H1 (cell line): ENCODE data around the gene ZNF813. TPM values are rescaled to one million over a fixed set of nuclear protein-coding genes. Genes with fewer than 3 reads are reported as not detected.

Source experiments
- CTCF ChIA-PET: fragments of 300-600 bp; sonication (Branson Sonifier 250); formaldehyde crosslinking; loops from one replicate; lab custom pipeline; 2021; ENCODE audit not compliant: partially characterized antibody; lab: Charles Lee
- POLR2A ChIA-PET: fragments of 300-600 bp; sonication (Branson Sonifier 250); formaldehyde crosslinking; loops from one replicate; lab custom pipeline; 2021; ENCODE audit warnings: inconsistent platforms; ENCODE audit not compliant: partially characterized antibody; lab: Charles Lee
- DNase-seq, 2 experiments: peaks; one replicate each; pipeline versions ENCODE4 v3.0.0 to v3.0.0-alpha.2; 2010 to 2022; ENCODE audit warnings: low spot score in 2 of 2, low read depth in 1 of 2, mixed read lengths in 1 of 2
- FAIRE-seq: peaks from 2 replicates; lab custom pipeline; 2011; peaks lifted over from hg19 to GRCh38; lab: Jason Lieb, UNC
- H2AFZ ChIP-seq: 2 replicates; pipeline ENCODE4 v1.8.1; 2012; ENCODE audit warnings: low read length, inconsistent platforms
- H2AK5ac ChIP-seq: 2 replicates; pipeline ENCODE4 v1.6.1; 2013; ENCODE audit warnings: low read depth, low read length
- H2BK120ac ChIP-seq: replicated peaks from 2 replicates; pipeline ENCODE3; 2013; ENCODE audit warnings: low read depth, low read length, inconsistent platforms
- H2BK12ac ChIP-seq: 2 replicates; pipeline ENCODE4 v1.6.1; 2013; ENCODE audit warnings: low read depth, low read length
- H2BK15ac ChIP-seq: 2 replicates; pipeline ENCODE4 v1.6.1; 2013; ENCODE audit warnings: low read length
- H2BK20ac ChIP-seq: 2 replicates; pipeline ENCODE4 v1.6.1; 2013; ENCODE audit warnings: low read length
- H2BK5ac ChIP-seq: 2 replicates; pipeline ENCODE4 v1.6.1; 2013; ENCODE audit warnings: low read depth, low read length
- H3K14ac ChIP-seq: 2 replicates; pipeline ENCODE4 v1.6.1; 2013; ENCODE audit warnings: inconsistent platforms; ENCODE audit not compliant: insufficient read length
- H3K18ac ChIP-seq: 2 replicates; pipeline ENCODE4 v1.6.1; 2013; ENCODE audit warnings: low read length; ENCODE audit errors: extremely low read depth
- H3K23ac ChIP-seq: 2 replicates; pipeline ENCODE4 v1.6.1; 2013; ENCODE audit warnings: inconsistent platforms; ENCODE audit not compliant: insufficient read length
- H3K23me2 ChIP-seq: 2 replicates; pipeline ENCODE4 v1.6.1; 2013; ENCODE audit warnings: low read depth, low read length
- H3K27ac ChIP-seq: 2 replicates; pipeline ENCODE4 v1.6.1; 2011; ENCODE audit warnings: low read depth, low read length, inconsistent platforms
- H3K27me3 ChIP-seq, 4 experiments: replicated peaks in 1 of 4; 1 replicate in 1 of 4; 2 replicates in 3 of 4; pipeline versions ENCODE4 v1.6.1 to v1.8.1; 2011 to 2013; ENCODE audit warnings: low read length in 3 of 4, mild to moderate bottlenecking in 3 of 4, inconsistent platforms in 2 of 4, mixed read lengths in 2 of 4, moderate library complexity in 1 of 4; ENCODE audit not compliant: control insufficient read depth in 3 of 4, insufficient read depth in 3 of 4; ENCODE audit errors: extremely low read depth in 1 of 4
- H3K36me3 ChIP-seq, 4 experiments: 2 replicates each; pipeline versions ENCODE4 v1.6.1 to v1.8.1; 2011 to 2013; ENCODE audit warnings: mild to moderate bottlenecking in 4 of 4, low read length in 3 of 4, moderate library complexity in 2 of 4, control low read depth in 1 of 4, inconsistent platforms in 1 of 4; ENCODE audit not compliant: insufficient read depth in 4 of 4, control insufficient read depth in 2 of 4
- H3K4ac ChIP-seq: replicated peaks from 2 replicates; pipeline ENCODE3; 2013; ENCODE audit warnings: low read length, low read depth, mixed read lengths, inconsistent platforms; ENCODE audit not compliant: insufficient read length
- H3K4me1 ChIP-seq, 4 experiments: replicated peaks in 1 of 4; 1 replicate in 1 of 4; 2 replicates in 3 of 4; pipeline versions ENCODE4 v1.6.1 to v1.8.1; 2011 to 2013; ENCODE audit warnings: low read length in 3 of 4, inconsistent platforms in 2 of 4, mixed read lengths in 1 of 4; ENCODE audit not compliant: insufficient read depth in 4 of 4, control insufficient read depth in 3 of 4
- H3K4me2 ChIP-seq, 2 experiments: 2 replicates each; pipeline versions ENCODE4 v1.6.1 to v1.8.1; 2011 to 2013; ENCODE audit warnings: low read depth in 2 of 2, low read length in 2 of 2, control low read depth in 1 of 2, inconsistent platforms in 1 of 2, mild to moderate bottlenecking in 1 of 2; ENCODE audit not compliant: insufficient read depth in 1 of 2
- H3K4me3 ChIP-seq, 4 experiments: fragments of 200-600, 300-600 bp in 1 of 4; sonication (generic), shearing (Covaris generic), sonication (Bioruptor Twin) in 1 of 4; 2 replicates each; pipeline versions ENCODE4 v1.5.1 to v1.8.1; 2011 to 2016; ENCODE audit warnings: low read length in 4 of 4, low read depth in 3 of 4, control low read depth in 2 of 4, inconsistent platforms in 2 of 4, mild to moderate bottlenecking in 2 of 4, mixed read lengths in 1 of 4, moderate library complexity in 1 of 4; ENCODE audit not compliant: insufficient read depth in 2 of 4; ENCODE audit errors: extremely low read depth in 1 of 4
- H3K56ac ChIP-seq: replicated peaks from 2 replicates; pipeline ENCODE3; 2013; ENCODE audit warnings: low read depth, mild to moderate bottlenecking, mixed read lengths, low read length, inconsistent platforms; ENCODE audit not compliant: insufficient read length
- H3K79me1 ChIP-seq: 2 replicates; pipeline ENCODE4 v1.6.1; 2013; ENCODE audit warnings: low read depth, low read length, control low read depth
- H3K79me2 ChIP-seq, 2 experiments: 2 replicates each; pipeline versions ENCODE4 v1.6.1 to v1.8.1; 2012 to 2013; ENCODE audit warnings: low read length in 2 of 2, mild to moderate bottlenecking in 2 of 2, inconsistent platforms in 1 of 2; ENCODE audit not compliant: insufficient read depth in 2 of 2, control insufficient read depth in 1 of 2
- H3K9ac ChIP-seq, 4 experiments: replicated peaks in 1 of 4; 1 replicate in 1 of 4; 2 replicates in 3 of 4; pipeline versions ENCODE4 v1.6.1 to v1.8.1; 2011 to 2013; ENCODE audit warnings: low read depth in 3 of 4, low read length in 3 of 4, control low read depth in 2 of 4, mild to moderate bottlenecking in 2 of 4, moderate library complexity in 2 of 4, inconsistent platforms in 1 of 4; ENCODE audit errors: extremely low read depth in 1 of 4
- H3K9me3 ChIP-seq, 2 experiments: 2 replicates each; pipeline versions ENCODE4 v1.6.1 to v1.8.1; 2012 to 2013; ENCODE audit warnings: mild to moderate bottlenecking in 2 of 2, moderate library complexity in 2 of 2, control low read depth in 1 of 2, inconsistent platforms in 1 of 2, low read depth in 1 of 2, low read length in 1 of 2, mixed read lengths in 1 of 2; ENCODE audit not compliant: insufficient read depth in 2 of 2
- H4K20me1 ChIP-seq, 2 experiments: replicated peaks in 1 of 2; 2 replicates each; pipeline versions ENCODE3 to v1.8.1; 2011 to 2013; ENCODE audit warnings: inconsistent platforms in 2 of 2, low read length in 2 of 2, mild to moderate bottlenecking in 1 of 2; ENCODE audit not compliant: insufficient read depth in 2 of 2, control insufficient read depth in 1 of 2
- H4K5ac ChIP-seq: 2 replicates; pipeline ENCODE4 v1.6.1; 2013; ENCODE audit warnings: low read length, low read depth, mixed read lengths, inconsistent platforms; ENCODE audit not compliant: insufficient read length
- H4K8ac ChIP-seq: 2 replicates; pipeline ENCODE4 v1.8.0; 2013; ENCODE audit warnings: mild to moderate bottlenecking, moderate library complexity, low read length, inconsistent platforms; ENCODE audit not compliant: insufficient read depth; ENCODE audit errors: extremely low read depth
- H4K91ac ChIP-seq: replicated peaks from 2 replicates; pipeline ENCODE3; 2013; ENCODE audit warnings: low read length, mixed read lengths, inconsistent platforms; ENCODE audit not compliant: insufficient read length
- CEBPB ChIP-seq: IDR thresholded peaks from 2 replicates; pipeline ENCODE4 v1.6.1; 2012; ENCODE audit warnings: low read depth, low read length
- CTBP2 ChIP-seq: IDR thresholded peaks from 2 replicates; pipeline ENCODE4 v1.7.0; 2011; ENCODE audit warnings: borderline replicate concordance, mild to moderate bottlenecking, moderate library complexity, mixed read lengths, low read length; ENCODE audit not compliant: insufficient read depth, insufficient read length
- EGR1 ChIP-seq: IDR thresholded peaks from 2 replicates; pipeline ENCODE4 v1.6.1; 2011; ENCODE audit warnings: low read depth, low read length, borderline replicate concordance
- EP300 ChIP-seq, 2 experiments: IDR thresholded peaks; 1 replicate in 1 of 2; 2 replicates in 1 of 2; pipeline ENCODE4 v1.6.1; 2011 to 2012; ENCODE audit warnings: low read depth in 2 of 2, low read length in 2 of 2, mild to moderate bottlenecking in 2 of 2, borderline replicate concordance in 1 of 2, inconsistent platforms in 1 of 2, moderate library complexity in 1 of 2
- GABPA ChIP-seq: IDR thresholded peaks from 2 replicates; pipeline ENCODE4 v1.6.1; 2011; ENCODE audit warnings: mild to moderate bottlenecking, low read length, moderate library complexity, borderline replicate concordance; ENCODE audit not compliant: insufficient read depth
- GTF2F1 ChIP-seq: IDR thresholded peaks from 2 replicates; pipeline ENCODE4 v1.6.1; 2012; ENCODE audit warnings: low read depth, low read length, improper control_type of control experiment, borderline replicate concordance
- POU5F1 ChIP-seq: IDR thresholded peaks from 2 replicates; pipeline ENCODE4 v1.6.1; 2011; ENCODE audit warnings: low read depth, mild to moderate bottlenecking, low read length, moderate library complexity
- SRF ChIP-seq: IDR thresholded peaks from 2 replicates; pipeline ENCODE4 v1.6.1; 2011; ENCODE audit warnings: mild to moderate bottlenecking, low read depth, low read length, moderate library complexity
- TAF1 ChIP-seq: IDR thresholded peaks from 2 replicates; pipeline ENCODE4 v1.6.1; 2011; ENCODE audit warnings: mild to moderate bottlenecking, low read depth, low read length
- TEAD4 ChIP-seq: IDR thresholded peaks from 2 replicates; pipeline ENCODE4 v1.6.1; 2012; ENCODE audit warnings: low read depth, low read length, inconsistent platforms, mixed read lengths
- whole genome bisulfite sequencing, 2 experiments: shearing (Covaris generic) in 1 of 2; methylation state at CpG; one replicate each; pipeline versions ENCODE4 v1.1.6 to v1.1.7; 2013 to 2015; ENCODE audit warnings: low lambda C conversion rate in 2 of 2, mixed read lengths in 2 of 2, inconsistent platforms in 1 of 2, low coverage in 1 of 2, missing lambda C conversion rate in 1 of 2; ENCODE audit not compliant: insufficient replicate concordance in 2 of 2, insufficient coverage in 1 of 2, insufficient read length in 1 of 2; ENCODE audit errors: extremely low coverage in 1 of 2, missing lambda C conversion rate in 1 of 2; 5-methylcytosine and 5-hydroxymethylcytosine counted together
- polyA plus RNA-seq, 7 experiments: library from polyadenylated mRNA; depleted of rRNA in 3 of 7; stranded (reverse) in 5 of 7; unstranded in 2 of 7; fragments of >200 nt in 5 of 7; fragments of 200-250 nt in 2 of 7; gene quantifications; 1 replicate in 5 of 7; 2 replicates in 1 of 7; 4 replicates in 1 of 7; pipeline versions ENCODE4 v1.2.1 to v1.2.3, GENCODE V29; 2011 to 2013; ENCODE audit warnings: missing spikeins in 2 of 7, mixed read lengths in 2 of 7
- total RNA-seq: library from RNA; stranded (reverse); fragmentation: NEBNext Ultra II Directional; extraction: Animal tissue kit (Norgen Biotek cat#: 25700); gene quantifications from 2 replicates; pipeline ENCODE4 v1.2.1, GENCODE V29; 2021
- TF ChIP-seq, protein P1 (sequence below): IDR thresholded peaks from 2 replicates; pipeline ENCODE4 v1.6.1; 2012; ENCODE audit warnings: inconsistent platforms

Gene ZNF813
- total and polyA plus RNA-seq, 2 of the 8 experiments (the other 6 are each of a cell fraction or from before 2014, with no cell fraction given): 2.9 to 22.1 TPM

DNA sequence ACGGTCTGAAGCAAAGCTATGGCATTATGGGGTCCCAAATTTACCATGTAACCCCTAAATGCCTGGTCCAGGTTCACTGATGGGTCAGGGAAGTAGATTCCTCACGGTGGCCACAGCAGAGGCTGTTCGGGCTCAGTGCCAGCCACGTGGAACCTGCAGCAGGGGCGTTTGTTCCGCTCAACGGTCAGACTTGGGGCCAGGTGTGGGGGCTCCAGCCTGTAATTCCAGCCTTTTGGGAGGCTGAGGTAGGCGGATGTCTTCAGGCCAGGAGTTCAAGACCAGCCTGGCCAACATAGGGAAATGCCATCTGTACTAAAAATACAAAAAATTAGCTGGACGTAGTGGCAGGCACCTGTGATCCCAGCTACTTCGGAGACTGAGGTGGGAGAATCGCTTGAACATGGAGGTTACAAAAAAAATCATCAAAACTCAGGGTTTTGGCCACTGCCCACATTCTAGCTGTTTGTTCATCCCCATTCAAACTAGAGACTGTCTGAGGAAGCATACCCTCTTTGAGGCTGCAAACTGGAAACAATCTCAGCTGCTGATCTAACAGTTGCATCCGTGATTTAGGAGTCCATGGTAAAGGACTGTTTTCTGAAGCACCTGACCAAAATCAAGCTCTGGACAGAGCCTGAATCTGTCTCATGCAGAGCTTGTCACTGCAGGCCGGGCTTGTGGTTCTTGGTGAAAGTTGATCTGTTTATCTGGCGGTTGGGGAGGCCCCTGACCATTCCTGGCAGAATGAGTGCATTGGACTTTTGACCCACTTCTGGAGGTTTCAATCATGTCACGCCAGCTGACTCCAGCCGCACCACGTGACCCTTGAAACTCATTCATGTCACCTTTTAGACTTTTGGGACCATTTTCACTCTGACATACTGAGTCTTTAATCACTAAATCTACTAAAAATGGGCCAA lies 40.2 kb downstream of the ZNF813 start:
- POLR2A ChIA-PET: interaction anchor here (1.2 to 1.6 kb wide), 2 partner anchors 9 to 13 kb away, joined by 3 to 4 read pairs; no protein-coding TSS in a partner anchor
- no peak overlapping the region for H3K4me2 ChIP-seq
- peak overlapping the region; percentile 65; the same call in 1 of the 2 replicates for H4K8ac ChIP-seq
- H2BK15ac ChIP-seq: no peak overlapping the region
- no peak overlapping the region for H3K18ac ChIP-seq
- H2AFZ ChIP-seq: no peak overlapping the region
- DNase-seq: no peak
- H3K79me2 ChIP-seq: no peaks in the 10 kb centered on the region
- H3K79me1 ChIP-seq: no peaks in the 10 kb centered on the region
- H4K5ac ChIP-seq: no peak overlapping the region
- no peaks in the 10 kb centered on the region for H3K36me3 ChIP-seq
- H3K4ac ChIP-seq: no peak overlapping the region
- no peak overlapping the region for H3K9ac ChIP-seq
- H2BK120ac ChIP-seq: no peak overlapping the region
- no peaks in the 10 kb centered on the region for H4K20me1 ChIP-seq
- H4K91ac ChIP-seq: peak overlapping the region; percentile 41
- H3K4me1 ChIP-seq: peaks cover 0 to 4% (median 1%) of the 10 kb centered on the region in 4 experiments; a peak in 2 of 7 replicates
- H3K9me3 ChIP-seq: no peaks in the 10 kb centered on the region
- no peak overlapping the region for H2BK20ac ChIP-seq
- no peak overlapping the region for H3K23ac ChIP-seq
- H3K23me2 ChIP-seq: no peaks in the 10 kb centered on the region; the same call in 1 of the 2 replicates
- no peak for FAIRE-seq
- no peak overlapping the region for H3K4me3 ChIP-seq
- H2BK12ac ChIP-seq: no peak overlapping the region
- H3K27me3 ChIP-seq: no peaks in the 10 kb centered on the region
- 91% methylated on average over 17 of the region's 17 CpGs; no CpG with 5 or more reads in 1 of the 2 experiments for WGBS, 2 experiments
- CTCF ChIA-PET: interaction anchor here (0.6 to 1.4 kb wide), 8 partner anchors 9 to 352 kb away, joined by 3 to 4 read pairs (median 3); no protein-coding TSS in a partner anchor
- no peak overlapping the region for H3K27ac ChIP-seq
- no peak overlapping the region for H2BK5ac ChIP-seq
- no peak overlapping the region for H3K14ac ChIP-seq
- no peak overlapping the region for H3K56ac ChIP-seq
- H2AK5ac ChIP-seq: no peak overlapping the region
- no peak for TF ChIP-seq GTF2F1
- no peak for TF ChIP-seq EGR1
- no peak for TF ChIP-seq CTBP2
- TF ChIP-seq CEBPB: no peak
- no peak for TF ChIP-seq EP300 (IDR thresholded peaks at IDR 0.05; ENCODE audit: borderline replicate concordance in 1 of 2, low read depth in 2 of 2, low read length in 2 of 2)
- no peak for TF ChIP-seq TEAD4
- no peak for TF ChIP-seq POU5F1
- TF ChIP-seq TAF1: no peak
- TF ChIP-seq, protein P1, sequence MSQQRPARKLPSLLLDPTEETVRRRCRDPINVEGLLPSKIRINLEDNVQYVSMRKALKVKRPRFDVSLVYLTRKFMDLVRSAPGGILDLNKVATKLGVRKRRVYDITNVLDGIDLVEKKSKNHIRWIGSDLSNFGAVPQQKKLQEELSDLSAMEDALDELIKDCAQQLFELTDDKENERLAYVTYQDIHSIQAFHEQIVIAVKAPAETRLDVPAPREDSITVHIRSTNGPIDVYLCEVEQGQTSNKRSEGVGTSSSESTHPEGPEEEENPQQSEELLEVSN: no peak
- TF ChIP-seq SRF: no peak
- TF ChIP-seq GABPA: no peak
